NCI-H226 (cell line): ENCODE results near the gene ANO2.
A peak's percentile ranks its signal among the peaks of the same experiment; 100 is the strongest.

Source experiments
- DNase-seq: peaks from one replicate; pipeline ENCODE4 v3.0.0-alpha.2; 2015

The ANO2 gene

GRCh38 chr12:5770727-5771126, 174.3 kb downstream of the ANO2 start:
- DNase-seq, result no peak

- no peak for DNase-seq
Measured at GRCh38 chr12:5768581-5769196, 176.4 kb downstream of the ANO2 start.

GRCh38 chr12:5768171-5768570, 176.9 kb downstream of the ANO2 start:
- no peak for DNase-seq

- no peak for DNase-seq
Measured at GRCh38 chr12:5758347-5758746, 186.7 kb downstream of the ANO2 start.

GRCh38 chr12:5756338-5756842, 188.7 kb downstream of the ANO2 start:
- DNase-seq, result no peak

- no peak for DNase-seq
Measured at GRCh38 chr12:5748027-5748426, 197.0 kb downstream of the ANO2 start.

- DNase-seq, result no peak
Measured at GRCh38 chr12:5746917-5747316, 198.1 kb downstream of the ANO2 start.

- no peak for DNase-seq
Measured at GRCh38 chr12:5746036-5746908, 198.8 kb downstream of the ANO2 start.

- peak; percentile 21 for DNase-seq
Measured at GRCh38 chr12:5745251-5745888, 199.7 kb downstream of the ANO2 start.

- DNase-seq, result no peak
Measured at GRCh38 chr12:5742258-5742657, 202.8 kb downstream of the ANO2 start.

- DNase-seq, result no peak
Measured at GRCh38 chr12:5739917-5740316, 205.1 kb downstream of the ANO2 start.

- no peak for DNase-seq
Measured at GRCh38 chr12:5737778-5738177, 207.3 kb downstream of the ANO2 start.

GRCh38 chr12:5736527-5736926, 208.5 kb downstream of the ANO2 start:
- DNase-seq, result no peak

- no peak for DNase-seq
Measured at GRCh38 chr12:5736016-5736415, 209.0 kb downstream of the ANO2 start.

- no peak for DNase-seq
Measured at GRCh38 chr12:5733916-5734315, 211.1 kb downstream of the ANO2 start.

GRCh38 chr12:5733136-5733755, 211.8 kb downstream of the ANO2 start:
- DNase-seq, result no peak

- no peak for DNase-seq
Measured at GRCh38 chr12:5730962-5731361, 214.1 kb downstream of the ANO2 start.

- no peak for DNase-seq
Measured at GRCh38 chr12:5723711-5724252, 221.3 kb downstream of the ANO2 start.

- no peak for DNase-seq
Measured at GRCh38 chr12:5723071-5723470, 222.0 kb downstream of the ANO2 start.

GRCh38 chr12:5720381-5721005, 224.6 kb downstream of the ANO2 start:
- no peak for DNase-seq

GRCh38 chr12:5718680-5719079, 226.4 kb downstream of the ANO2 start:
- DNase-seq, result no peak

- no peak for DNase-seq
Measured at GRCh38 chr12:5718073-5718472, 227.0 kb downstream of the ANO2 start.

GRCh38 chr12:5716976-5717375, 228.1 kb downstream of the ANO2 start:
- DNase-seq, result no peak
